Measurements from ENCODE around the gene PTPA. TPM values are rescaled to one million over a fixed set of nuclear protein-coding genes. Genes with fewer than 3 reads are reported as not detected.

The PTPA gene
- total RNA-seq, 1 experiment from 2014 or later: 79.7 TPM

GRCh38 chr9:129098328-129098727 is 12.9 kb upstream of the PTPA start:
- no peak for DNase-seq
- no peaks in the 10 kb centered on the region for H3K9me3 ChIP-seq (replicated peaks)
- H3K27me3 ChIP-seq: no peaks in the 10 kb centered on the region

GRCh38 chr9:129100383-129101169 is 10.6 kb upstream of the PTPA start:
- H3K9me3 ChIP-seq (replicated peaks): no peaks in the 10 kb centered on the region
- H3K27ac ChIP-seq: no peak overlapping the region
- H3K4me3 ChIP-seq: no peak overlapping the region
- DNase-seq: no peak
- H3K27me3 ChIP-seq: no peaks in the 10 kb centered on the region
- peaks cover 4% of the 10 kb centered on the region for H3K4me1 ChIP-seq
- H3K36me3 ChIP-seq: no peaks in the 10 kb centered on the region

More at GRCh38 chr9:129098328-129098727, 12.9 kb upstream of the PTPA start:
- Histone ChIP-seq H3K4me1 (peaks cover 4% of the 10 kb centered on the region), H3K4me3 (no peak overlapping the region), H3K27ac (no peak overlapping the region), H3K36me3 (no peaks in the 10 kb centered on the region)

GRCh38 chr9:129101279-129101678 is 9.9 kb upstream of the PTPA start:
- H3K9me3 ChIP-seq (replicated peaks): no peaks in the 10 kb centered on the region
- H3K27me3 ChIP-seq: no peaks in the 10 kb centered on the region
- peaks cover 4% of the 10 kb centered on the region for H3K4me1 ChIP-seq

GRCh38 chr9:129102095-129102525 is 9.1 kb upstream of the PTPA start:
- Histone ChIP-seq H3K4me1 (peaks cover 4% of the 10 kb centered on the region), H3K4me3 (no peak overlapping the region), H3K27ac (no peak overlapping the region), H3K27me3 (no peaks in the 10 kb centered on the region), H3K36me3 (no peaks in the 10 kb centered on the region), H3K9me3 (replicated peaks) (no peaks in the 10 kb centered on the region)
- no peak for DNase-seq

More at GRCh38 chr9:129101279-129101678, 9.9 kb upstream of the PTPA start:
- no peak overlapping the region for H3K4me3 ChIP-seq
- DNase-seq: no peak
- no peaks in the 10 kb centered on the region for H3K36me3 ChIP-seq
- no peak overlapping the region for H3K27ac ChIP-seq

- no peaks in the 10 kb centered on the region for H3K27me3 ChIP-seq
- no peaks in the 10 kb centered on the region for H3K36me3 ChIP-seq
- peak; percentile 78 to 83 for DNase-seq
- no peak overlapping the region for H3K27ac ChIP-seq
- H3K4me3 ChIP-seq: no peak overlapping the region
- peaks cover 4% of the 10 kb centered on the region for H3K4me1 ChIP-seq
- H3K9me3 ChIP-seq (replicated peaks): no peaks in the 10 kb centered on the region
Observed at GRCh38 chr9:129102791-129103594, 8.2 kb upstream of the PTPA start.

GRCh38 chr9:129103595-129103965 is 7.6 kb upstream of the PTPA start:
- peaks cover 4% of the 10 kb centered on the region for H3K4me1 ChIP-seq
- H3K27ac ChIP-seq: no peak overlapping the region
- no peaks in the 10 kb centered on the region for H3K9me3 ChIP-seq (replicated peaks)
- no peaks in the 10 kb centered on the region for H3K36me3 ChIP-seq
- H3K27me3 ChIP-seq: no peaks in the 10 kb centered on the region
- H3K4me3 ChIP-seq: no peak overlapping the region
- DNase-seq: no peak

GRCh38 chr9:129104051-129104450 is 7.2 kb upstream of the PTPA start:
- no peak for DNase-seq
- peaks cover 4% of the 10 kb centered on the region for H3K4me1 ChIP-seq
- no peaks in the 10 kb centered on the region for H3K27me3 ChIP-seq
- no peaks in the 10 kb centered on the region for H3K36me3 ChIP-seq
- H3K27ac ChIP-seq: no peak overlapping the region
- H3K9me3 ChIP-seq (replicated peaks): no peaks in the 10 kb centered on the region
- no peak overlapping the region for H3K4me3 ChIP-seq

- no peak for DNase-seq
- no peak overlapping the region for H3K27ac ChIP-seq
- no peaks in the 10 kb centered on the region for H3K36me3 ChIP-seq
- H3K27me3 ChIP-seq: no peaks in the 10 kb centered on the region
- H3K9me3 ChIP-seq (replicated peaks): no peaks in the 10 kb centered on the region
- peaks cover 9% of the 10 kb centered on the region for H3K4me1 ChIP-seq
- no peak overlapping the region for H3K4me3 ChIP-seq
Observed at GRCh38 chr9:129105857-129106694, 5.1 kb upstream of the PTPA start.

- DNase-seq: no peak
- no peaks in the 10 kb centered on the region for H3K36me3 ChIP-seq
Observed at GRCh38 chr9:129107651-129108050, 3.6 kb upstream of the PTPA start.

GRCh38 chr9:129108083-129108804 is 3.0 kb upstream of the PTPA start:
- Histone ChIP-seq H3K27me3 (no peaks in the 10 kb centered on the region), H3K36me3 (no peaks in the 10 kb centered on the region), H3K4me3 (no peak overlapping the region), H3K27ac (no peak overlapping the region), H3K4me1 (peaks cover 5% of the 10 kb centered on the region; the same call in 1 of the 2 replicates), H3K9me3 (replicated peaks) (no peaks in the 10 kb centered on the region)
- DNase-seq: no peak

More at GRCh38 chr9:129107651-129108050, 3.6 kb upstream of the PTPA start:
- no peaks in the 10 kb centered on the region for H3K27me3 ChIP-seq
- no peaks in the 10 kb centered on the region for H3K9me3 ChIP-seq (replicated peaks)
- H3K4me1 ChIP-seq: peaks cover 8% of the 10 kb centered on the region
- no peak overlapping the region for H3K27ac ChIP-seq
- no peak overlapping the region for H3K4me3 ChIP-seq

- no peak overlapping the region for H3K27ac ChIP-seq
- no peaks in the 10 kb centered on the region for H3K27me3 ChIP-seq
- H3K4me3 ChIP-seq: no peak overlapping the region
- peaks cover 5% of the 10 kb centered on the region; the same call in 1 of the 2 replicates for H3K4me1 ChIP-seq
- no peaks in the 10 kb centered on the region for H3K9me3 ChIP-seq (replicated peaks)
- H3K36me3 ChIP-seq: no peaks in the 10 kb centered on the region
- no peak for DNase-seq
Observed at GRCh38 chr9:129108805-129109536, 2.2 kb upstream of the PTPA start.

- Histone ChIP-seq H3K9me3 (replicated peaks) (no peaks in the 10 kb centered on the region), H3K27me3 (no peaks in the 10 kb centered on the region), H3K4me3 (no peak overlapping the region), H3K4me1 (peaks cover 5% of the 10 kb centered on the region; the same call in 1 of the 2 replicates), H3K36me3 (no peaks in the 10 kb centered on the region), H3K27ac (no peak overlapping the region)
- peak; percentile 45 to 53 for DNase-seq
Observed at GRCh38 chr9:129109537-129109903, 1.7 kb upstream of the PTPA start.

GRCh38 chr9:129109952-129110739 is 1.1 kb upstream of the PTPA start:
- Histone ChIP-seq H3K27me3 (no peaks in the 10 kb centered on the region), H3K27ac (peak overlapping the region; percentile 90), H3K36me3 (no peaks in the 10 kb centered on the region), H3K9me3 (replicated peaks) (no peaks in the 10 kb centered on the region), H3K4me1 (peaks cover 5% of the 10 kb centered on the region; the same call in 1 of the 2 replicates), H3K4me3 (peak overlapping the region; percentile 82)
- peak; percentile 57 to 64 for DNase-seq

Measured in SJCRH30 (cell line).